ENCODE data around the gene SLC6A18.
A peak's percentile ranks its signal among the peaks of the same experiment; 100 is the strongest.

DNA sequence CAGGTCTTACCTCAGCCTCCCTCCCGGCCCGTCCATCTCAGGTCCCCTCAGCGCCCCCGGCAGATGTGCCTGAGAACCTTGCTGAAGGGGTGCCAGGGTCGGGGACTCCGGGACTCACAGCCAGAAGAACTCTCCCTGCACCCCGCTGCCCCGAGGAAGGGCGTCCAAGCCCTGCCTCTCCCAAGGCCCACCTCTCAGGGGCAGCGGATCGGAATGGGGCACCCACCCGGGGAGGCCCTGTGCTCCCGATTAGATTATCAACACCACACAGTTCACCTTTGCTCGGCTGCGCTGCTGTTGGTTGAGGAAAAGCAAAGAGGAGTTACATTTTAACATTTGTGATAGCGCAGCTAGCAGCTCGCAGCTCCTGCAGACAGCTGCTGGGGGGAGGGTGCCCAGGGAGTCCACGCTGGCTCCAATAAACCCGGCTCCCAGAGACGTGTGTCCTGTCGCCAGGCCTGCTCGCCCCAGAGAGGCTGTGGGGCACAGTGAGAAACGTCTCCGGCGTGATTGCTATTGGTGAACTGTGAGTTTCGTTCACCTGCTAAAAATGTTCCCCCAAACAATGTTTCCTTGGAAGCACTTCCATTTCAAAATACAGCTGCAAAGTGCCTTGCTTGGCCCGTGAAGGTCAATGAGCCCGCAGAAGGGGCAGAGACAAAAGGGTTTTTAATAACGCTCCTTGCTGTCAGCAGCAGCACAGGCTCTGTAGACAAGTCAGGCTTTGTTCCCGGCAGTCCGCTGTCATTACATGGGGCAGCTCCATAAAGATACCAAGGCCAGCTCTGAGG is 42.4 kb upstream of the SLC6A18 start:
- TF ChIP-seq, protein P1, sequence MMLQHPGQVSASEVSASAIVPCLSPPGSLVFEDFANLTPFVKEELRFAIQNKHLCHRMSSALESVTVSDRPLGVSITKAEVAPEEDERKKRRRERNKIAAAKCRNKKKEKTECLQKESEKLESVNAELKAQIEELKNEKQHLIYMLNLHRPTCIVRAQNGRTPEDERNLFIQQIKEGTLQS (CRISPR knock-in tag; IDR thresholded peaks at IDR 0.05): no peak
- TF ChIP-seq SOX6 (IDR thresholded peaks at IDR 0.05) (no peak), SOX6 (CRISPR knock-in tag; IDR thresholded peaks at IDR 0.05) (peak; percentile 85), SP2 (CRISPR knock-in tag; IDR thresholded peaks at IDR 0.05) (no peak), ZNF331 (CRISPR knock-in tag; IDR thresholded peaks at IDR 0.05) (0 out of 2 replicates have a peak, but pooled peaks have one; percentile 33), CEBPB (IDR thresholded peaks at IDR 0.05; ENCODE audit: borderline replicate concordance, low read depth, low read length) (no peak), CHD2 (IDR thresholded peaks at IDR 0.05; ENCODE audit: low read depth, low read length) (no peak), RBFOX2 (IDR thresholded peaks at IDR 0.05; ENCODE audit: low read depth, low read length) (peak; percentile 84), ZNF33B (CRISPR knock-in tag; IDR thresholded peaks at IDR 0.05) (no peak)
- TF ChIP-seq, protein P2, sequence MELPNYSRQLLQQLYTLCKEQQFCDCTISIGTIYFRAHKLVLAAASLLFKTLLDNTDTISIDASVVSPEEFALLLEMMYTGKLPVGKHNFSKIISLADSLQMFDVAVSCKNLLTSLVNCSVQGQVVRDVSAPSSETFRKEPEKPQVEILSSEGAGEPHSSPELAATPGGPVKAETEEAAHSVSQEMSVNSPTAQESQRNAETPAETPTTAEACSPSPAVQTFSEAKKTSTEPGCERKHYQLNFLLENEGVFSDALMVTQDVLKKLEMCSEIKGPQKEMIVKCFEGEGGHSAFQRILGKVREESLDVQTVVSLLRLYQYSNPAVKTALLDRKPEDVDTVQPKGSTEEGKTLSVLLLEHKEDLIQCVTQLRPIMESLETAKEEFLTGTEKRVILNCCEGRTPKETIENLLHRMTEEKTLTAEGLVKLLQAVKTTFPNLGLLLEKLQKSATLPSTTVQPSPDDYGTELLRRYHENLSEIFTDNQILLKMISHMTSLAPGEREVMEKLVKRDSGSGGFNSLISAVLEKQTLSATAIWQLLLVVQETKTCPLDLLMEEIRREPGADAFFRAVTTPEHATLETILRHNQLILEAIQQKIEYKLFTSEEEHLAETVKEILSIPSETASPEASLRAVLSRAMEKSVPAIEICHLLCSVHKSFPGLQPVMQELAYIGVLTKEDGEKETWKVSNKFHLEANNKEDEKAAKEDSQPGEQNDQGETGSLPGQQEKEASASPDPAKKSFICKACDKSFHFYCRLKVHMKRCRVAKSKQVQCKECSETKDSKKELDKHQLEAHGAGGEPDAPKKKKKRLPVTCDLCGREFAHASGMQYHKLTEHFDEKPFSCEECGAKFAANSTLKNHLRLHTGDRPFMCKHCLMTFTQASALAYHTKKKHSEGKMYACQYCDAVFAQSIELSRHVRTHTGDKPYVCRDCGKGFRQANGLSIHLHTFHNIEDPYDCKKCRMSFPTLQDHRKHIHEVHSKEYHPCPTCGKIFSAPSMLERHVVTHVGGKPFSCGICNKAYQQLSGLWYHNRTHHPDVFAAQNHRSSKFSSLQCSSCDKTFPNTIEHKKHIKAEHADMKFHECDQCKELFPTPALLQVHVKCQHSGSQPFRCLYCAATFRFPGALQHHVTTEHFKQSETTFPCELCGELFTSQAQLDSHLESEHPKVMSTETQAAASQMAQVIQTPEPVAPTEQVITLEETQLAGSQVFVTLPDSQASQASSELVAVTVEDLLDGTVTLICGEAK (IDR thresholded peaks at IDR 0.05): no peak
- TF ChIP-seq, protein P2 (CRISPR knock-in tag; IDR thresholded peaks at IDR 0.05): no peak
- TF ChIP-seq, protein P3, sequence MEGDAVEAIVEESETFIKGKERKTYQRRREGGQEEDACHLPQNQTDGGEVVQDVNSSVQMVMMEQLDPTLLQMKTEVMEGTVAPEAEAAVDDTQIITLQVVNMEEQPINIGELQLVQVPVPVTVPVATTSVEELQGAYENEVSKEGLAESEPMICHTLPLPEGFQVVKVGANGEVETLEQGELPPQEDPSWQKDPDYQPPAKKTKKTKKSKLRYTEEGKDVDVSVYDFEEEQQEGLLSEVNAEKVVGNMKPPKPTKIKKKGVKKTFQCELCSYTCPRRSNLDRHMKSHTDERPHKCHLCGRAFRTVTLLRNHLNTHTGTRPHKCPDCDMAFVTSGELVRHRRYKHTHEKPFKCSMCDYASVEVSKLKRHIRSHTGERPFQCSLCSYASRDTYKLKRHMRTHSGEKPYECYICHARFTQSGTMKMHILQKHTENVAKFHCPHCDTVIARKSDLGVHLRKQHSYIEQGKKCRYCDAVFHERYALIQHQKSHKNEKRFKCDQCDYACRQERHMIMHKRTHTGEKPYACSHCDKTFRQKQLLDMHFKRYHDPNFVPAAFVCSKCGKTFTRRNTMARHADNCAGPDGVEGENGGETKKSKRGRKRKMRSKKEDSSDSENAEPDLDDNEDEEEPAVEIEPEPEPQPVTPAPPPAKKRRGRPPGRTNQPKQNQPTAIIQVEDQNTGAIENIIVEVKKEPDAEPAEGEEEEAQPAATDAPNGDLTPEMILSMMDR (CRISPR knock-in tag; IDR thresholded peaks at IDR 0.05): no peak
- TF ChIP-seq, protein P4, sequence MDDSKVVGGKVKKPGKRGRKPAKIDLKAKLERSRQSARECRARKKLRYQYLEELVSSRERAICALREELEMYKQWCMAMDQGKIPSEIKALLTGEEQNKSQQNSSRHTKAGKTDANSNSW (CRISPR knock-in tag; IDR thresholded peaks at IDR 0.05; ENCODE audit: borderline replicate concordance): no peak

Data from HepG2 (cell line).